Osteoblast (primary cell): Measurements from ENCODE around the gene DPYSL4. TPM values are rescaled to one million over a fixed set of nuclear protein-coding genes. Genes with fewer than 3 reads are reported as not detected.

ENCODE experiments used
- DNase-seq: peaks from one replicate; pipeline ENCODE4 v3.0.0; 2011; ENCODE audit warnings: low spot score, mixed read lengths; ENCODE audit not compliant: insufficient read length; ENCODE audit errors: missing footprints
- H2AFZ ChIP-seq: 2 replicates; pipeline ENCODE4 v1.6.0; 2011; ENCODE audit warnings: mild to moderate bottlenecking, low read length
- H3K27ac ChIP-seq: 2 replicates; pipeline ENCODE4 v1.5.1; 2011; ENCODE audit warnings: mild to moderate bottlenecking, low read depth, low read length, moderate library complexity
- H3K27me3 ChIP-seq: 2 replicates; pipeline ENCODE4 v1.6.0; 2012; ENCODE audit warnings: mild to moderate bottlenecking, control low read depth, inconsistent platforms, low read length, moderate library complexity; ENCODE audit not compliant: insufficient read depth
- H3K36me3 ChIP-seq: 2 replicates; pipeline ENCODE4 v1.5.1; 2011; ENCODE audit warnings: mild to moderate bottlenecking, low read length, control low read depth, moderate library complexity; ENCODE audit not compliant: insufficient read depth
- H3K4me1 ChIP-seq: 2 replicates; pipeline ENCODE4 v1.5.1; 2011; ENCODE audit warnings: mild to moderate bottlenecking, low read length, control low read depth, moderate library complexity; ENCODE audit not compliant: insufficient read depth
- H3K4me2 ChIP-seq: 2 replicates; pipeline ENCODE4 v1.6.0; 2011; ENCODE audit warnings: mild to moderate bottlenecking, low read length; ENCODE audit not compliant: insufficient read depth
- H3K4me3 ChIP-seq: fragments of 200-600 bp; sonication (generic); 3 replicates; pipeline ENCODE4 v1.5.1; 2012; ENCODE audit warnings: mild to moderate bottlenecking, low read length, inconsistent platforms; ENCODE audit not compliant: insufficient read depth
- H3K79me2 ChIP-seq: 2 replicates; pipeline ENCODE4 v1.6.0; 2012; ENCODE audit warnings: mild to moderate bottlenecking, low read length, control low read depth, inconsistent platforms; ENCODE audit not compliant: insufficient read depth
- H3K9me3 ChIP-seq: 2 replicates; pipeline ENCODE4 v1.5.1; 2011; ENCODE audit warnings: low read depth, low read length, control low read depth
- H4K20me1 ChIP-seq: 2 replicates; pipeline ENCODE4 v1.6.0; 2012; ENCODE audit warnings: mild to moderate bottlenecking, low read length, control low read depth; ENCODE audit not compliant: insufficient read depth
- CTCF ChIP-seq: IDR thresholded peaks from 2 replicates; pipeline ENCODE4 v1.5.1; 2011; ENCODE audit warnings: mild to moderate bottlenecking, low read depth, low read length, moderate library complexity; ENCODE audit errors: extremely low read depth
- total RNA-seq: library from RNA; depleted of rRNA; stranded (reverse); fragments of >200 nt; gene quantifications from 2 replicates; pipeline ENCODE4 v1.2.3, GENCODE V29; 2012

DPYSL4 gene
- total RNA-seq, 1 donor: 0.72 TPM

DNA sequence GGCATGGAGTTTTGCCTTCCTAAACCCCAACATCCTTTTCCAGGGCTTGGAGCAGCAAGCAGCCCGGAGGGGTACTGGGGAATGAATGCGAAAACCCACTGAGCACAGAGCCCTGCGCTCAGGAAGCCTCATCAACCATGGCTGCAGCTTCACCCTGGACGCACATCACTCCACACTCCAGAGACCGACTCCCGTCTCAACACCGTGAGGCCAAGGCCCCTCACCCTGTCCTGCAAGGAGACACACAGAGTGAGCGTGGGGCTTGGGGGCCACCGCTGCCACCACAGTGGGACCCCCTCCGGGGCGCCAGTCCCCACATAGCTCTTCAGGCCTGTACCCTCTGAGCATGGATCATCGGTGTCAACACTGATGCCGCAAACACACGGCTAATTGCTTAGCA is 41.9 kb downstream of the DPYSL4 start:
- no peaks in the 10 kb centered on the region for H3K4me1 ChIP-seq
- H3K4me2 ChIP-seq: no peak overlapping the region

DNA sequence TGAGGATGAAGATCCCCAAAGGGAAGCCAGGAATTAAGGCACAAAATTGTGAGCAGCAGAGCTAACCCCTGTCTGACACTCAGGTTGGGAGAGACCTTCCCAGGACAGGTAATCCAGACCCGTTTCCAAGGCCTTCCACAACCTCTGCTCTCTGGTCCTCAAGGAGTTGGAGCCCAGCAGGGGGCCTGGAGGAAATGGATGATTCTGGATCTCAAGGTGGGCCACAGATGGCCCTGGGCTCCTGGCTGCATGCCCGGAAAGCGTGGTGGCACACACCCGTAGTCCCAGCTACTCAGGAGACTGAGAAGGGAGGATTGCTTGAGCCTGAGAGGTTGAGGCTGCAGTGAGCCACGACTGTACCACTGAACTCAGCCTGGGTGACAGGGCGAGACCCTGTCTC is 42.3 kb downstream of the DPYSL4 start:
- no peak overlapping the region for H2AFZ ChIP-seq
- no peaks in the 10 kb centered on the region for H3K79me2 ChIP-seq
- TF ChIP-seq CTCF: no peak
- H3K4me3 ChIP-seq: no peak overlapping the region
- peak; percentile 56 for DNase-seq
- no peak overlapping the region for H3K27ac ChIP-seq
- H3K9me3 ChIP-seq: no peaks in the 10 kb centered on the region
- no peaks in the 10 kb centered on the region for H3K36me3 ChIP-seq
- no peaks in the 10 kb centered on the region for H3K4me1 ChIP-seq
- no peak overlapping the region for H3K4me2 ChIP-seq
- H4K20me1 ChIP-seq: no peaks in the 10 kb centered on the region
- H3K27me3 ChIP-seq: no peaks in the 10 kb centered on the region

More for the DNA sequence above, 41.9 kb downstream of the DPYSL4 start:
- Histone ChIP-seq H3K9me3 (no peaks in the 10 kb centered on the region), H3K36me3 (no peaks in the 10 kb centered on the region), H2AFZ (no peak overlapping the region), H3K79me2 (no peaks in the 10 kb centered on the region), H4K20me1 (no peaks in the 10 kb centered on the region), H3K27me3 (no peaks in the 10 kb centered on the region), H3K4me3 (no peak overlapping the region), H3K27ac (no peak overlapping the region)
- no peak for TF ChIP-seq CTCF
- DNase-seq: peak; percentile 86

GRCh38 chr10:132229834-132230556 is 43.2 kb downstream of the DPYSL4 start:
- no peaks in the 10 kb centered on the region for H3K36me3 ChIP-seq
- H3K79me2 ChIP-seq: no peaks in the 10 kb centered on the region
- no peaks in the 10 kb centered on the region for H4K20me1 ChIP-seq
- no peaks in the 10 kb centered on the region for H3K27me3 ChIP-seq
- peak overlapping the region; percentile 53 for H3K4me2 ChIP-seq
- TF ChIP-seq CTCF: no peak
- no peak overlapping the region for H3K27ac ChIP-seq
- H3K9me3 ChIP-seq: no peaks in the 10 kb centered on the region
- H3K4me3 ChIP-seq: peak overlapping the region; percentile 63
- DNase-seq: peak; percentile 97
- H2AFZ ChIP-seq: peak overlapping the region; percentile 74
- no peaks in the 10 kb centered on the region for H3K4me1 ChIP-seq

DNA sequence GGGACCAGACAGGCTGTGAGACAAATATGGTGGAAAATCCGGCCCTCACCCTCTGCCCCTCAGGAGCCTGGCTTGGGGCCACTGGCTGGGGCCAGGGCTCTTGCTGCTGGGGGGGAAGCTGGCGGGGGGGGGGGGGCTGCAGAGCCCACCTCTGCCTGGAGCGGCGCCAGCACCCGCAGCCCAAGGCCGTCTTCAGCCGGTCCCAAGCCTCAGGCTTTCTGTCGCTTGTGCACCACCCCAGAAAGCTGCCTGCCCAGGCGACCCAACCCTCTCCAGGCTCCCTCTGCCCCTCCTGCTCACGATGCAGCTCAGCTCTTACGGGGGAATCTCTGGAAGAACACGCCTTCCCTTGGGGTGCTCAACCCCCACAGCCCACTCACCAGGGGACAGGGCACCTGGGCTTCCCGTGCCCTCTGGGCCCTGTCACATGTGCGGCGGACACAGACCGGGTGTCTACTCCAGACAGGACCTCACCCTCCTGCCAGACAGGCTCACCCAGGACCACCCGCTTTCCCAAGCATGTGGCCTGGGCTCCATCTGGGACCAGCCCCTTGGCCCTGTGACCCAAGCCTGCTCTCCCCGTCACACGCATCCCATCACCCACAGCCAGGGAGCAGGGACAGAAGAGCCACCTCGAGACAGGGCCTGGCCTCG is 43.9 kb downstream of the DPYSL4 start:
- H3K79me2 ChIP-seq: no peaks in the 10 kb centered on the region
- no peak overlapping the region for H3K27ac ChIP-seq
- TF ChIP-seq CTCF: no peak
- H3K4me1 ChIP-seq: no peaks in the 10 kb centered on the region
- H3K4me2 ChIP-seq: peak overlapping the region; percentile 53
- no peaks in the 10 kb centered on the region for H4K20me1 ChIP-seq
- H3K9me3 ChIP-seq: no peaks in the 10 kb centered on the region
- peak; percentile 73 for DNase-seq
- H3K27me3 ChIP-seq: no peaks in the 10 kb centered on the region
- H2AFZ ChIP-seq: peak overlapping the region; percentile 70
- no peaks in the 10 kb centered on the region for H3K36me3 ChIP-seq
- H3K4me3 ChIP-seq: no peak overlapping the region
